K562 (cell line): ENCODE measurements around the gene ASCC1. TPM values are rescaled to one million over a fixed set of nuclear protein-coding genes. Genes with fewer than 3 reads are reported as not detected.

Source experiments
- SFPQ ChIP-seq: fragments of 200-400 bp; formaldehyde crosslinking; IDR thresholded peaks from 2 replicates; pipeline ENCODE4 v1.6.1; 2017; ENCODE audit warnings: mild to moderate bottlenecking, low read depth, low read length, moderate library complexity
- ZNF277 ChIP-seq: fragments of 250-450 bp; sonication (Bioruptor Pico); IDR thresholded peaks from 2 replicates; pipeline ENCODE4 v1.8.0; 2022; ENCODE audit warnings: inconsistent platforms, mild to moderate bottlenecking, moderate library complexity, borderline replicate concordance
- polyA plus RNA-seq, 8 experiments: library from polyadenylated mRNA; depleted of rRNA in 4 of 8; stranded (reverse) in 5 of 8; unstranded in 3 of 8; fragments of >200 nt; fragmentation: Nextera tagmentation in 2 of 8; fragmentation: Illumina TruSeq in 1 of 8; extraction: Ambion mirVana in 2 of 8; extraction: Trizol in 1 of 8; gene quantifications; 2 replicates each; pipeline versions ENCODE4 v1.2.1 to v1.2.3, GENCODE V29; 2011 to 2014; ENCODE audit warnings: inconsistent platforms in 1 of 8, missing spikeins in 1 of 8
- total RNA-seq, 7 experiments: library from RNA; depleted of rRNA in 6 of 7; stranded (reverse); fragments of >200 nt in 6 of 7; fragmentation: Illumina TruSeq in 2 of 7; extraction: Trizol in 2 of 7; gene quantifications; 2 replicates each; pipeline versions ENCODE4 v1.2.1 to v1.2.3, GENCODE V29; 2011 to 2021; ENCODE audit warnings: low replicate concordance in 1 of 7
- TF ChIP-seq, protein P1 (sequence below): fragments of 450-650 bp; IDR thresholded peaks from 2 replicates; pipeline ENCODE4 v1.7.1; 2018; ENCODE audit warnings: mild to moderate bottlenecking, low read depth; ENCODE audit not compliant: partially characterized antibody

Gene ASCC1
- total and polyA plus RNA-seq, 9 of the 15 experiments (the other 6 are each of a cell fraction or from before 2014, with no cell fraction given) = 31.7 to 73.3 (median 52.8) TPM

GRCh38 chr10:72186258-72186981, 29.7 kb downstream of the ASCC1 start (continued):
- TF ChIP-seq, protein P1, sequence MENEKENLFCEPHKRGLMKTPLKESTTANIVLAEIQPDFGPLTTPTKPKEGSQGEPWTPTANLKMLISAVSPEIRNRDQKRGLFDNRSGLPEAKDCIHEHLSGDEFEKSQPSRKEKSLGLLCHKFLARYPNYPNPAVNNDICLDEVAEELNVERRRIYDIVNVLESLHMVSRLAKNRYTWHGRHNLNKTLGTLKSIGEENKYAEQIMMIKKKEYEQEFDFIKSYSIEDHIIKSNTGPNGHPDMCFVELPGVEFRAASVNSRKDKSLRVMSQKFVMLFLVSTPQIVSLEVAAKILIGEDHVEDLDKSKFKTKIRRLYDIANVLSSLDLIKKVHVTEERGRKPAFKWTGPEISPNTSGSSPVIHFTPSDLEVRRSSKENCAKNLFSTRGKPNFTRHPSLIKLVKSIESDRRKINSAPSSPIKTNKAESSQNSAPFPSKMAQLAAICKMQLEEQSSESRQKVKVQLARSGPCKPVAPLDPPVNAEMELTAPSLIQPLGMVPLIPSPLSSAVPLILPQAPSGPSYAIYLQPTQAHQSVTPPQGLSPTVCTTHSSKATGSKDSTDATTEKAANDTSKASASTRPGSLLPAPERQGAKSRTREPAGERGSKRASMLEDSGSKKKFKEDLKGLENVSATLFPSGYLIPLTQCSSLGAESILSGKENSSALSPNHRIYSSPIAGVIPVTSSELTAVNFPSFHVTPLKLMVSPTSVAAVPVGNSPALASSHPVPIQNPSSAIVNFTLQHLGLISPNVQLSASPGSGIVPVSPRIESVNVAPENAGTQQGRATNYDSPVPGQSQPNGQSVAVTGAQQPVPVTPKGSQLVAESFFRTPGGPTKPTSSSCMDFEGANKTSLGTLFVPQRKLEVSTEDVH = no peak
- TF ChIP-seq ZNF277 (CRISPR knock-in tag) (no peak), SFPQ (no peak)
